Right lobe of liver (tissue), 4 donors: Measurements from ENCODE around the gene NCOA1.

Experiments
- POLR2A ChIP-seq: fragments of 450-650 bp; IDR thresholded peaks from one replicate; pipeline ENCODE4 v1.6.1; 2017; ENCODE audit warnings: antibody characterized with exemption, mild to moderate bottlenecking
- TF ChIP-seq, protein P1 (sequence below), 4 donors: fragments of 200-600 bp in 3 of 4; fragments of 450-650 bp in 1 of 4; IDR thresholded peaks; one replicate each; pipeline versions ENCODE4 v1.5.1 to v1.8.0; 2016 to 2022; ENCODE audit warnings: antibody characterized with exemption in 4 of 4, mild to moderate bottlenecking in 2 of 4
- donor health status: DM: no; HTN: no; CAD: no.
- donor health status: DM: no; HTN: no; CAD: no.
- donor health status: DM: no; HTN: yes; CAD: no.

DNA sequence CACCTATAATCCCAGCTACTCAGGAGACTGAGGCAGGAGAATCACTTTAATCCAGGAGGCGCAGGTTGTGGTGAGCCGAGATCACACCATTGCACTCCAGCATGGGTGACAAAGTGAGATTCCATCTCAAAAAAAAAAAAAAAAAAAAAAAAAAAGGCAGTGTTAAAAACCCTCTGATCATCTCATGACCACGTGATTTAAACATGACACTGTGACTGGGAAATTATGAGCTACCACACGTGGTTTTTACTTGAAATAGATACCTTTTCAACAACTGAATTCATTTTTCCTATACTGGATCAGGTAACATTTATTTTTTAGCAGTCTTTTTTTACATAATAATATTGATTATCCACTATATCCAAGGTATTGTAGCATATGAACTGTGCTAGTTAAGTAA is 199.5 kb downstream of the NCOA1 start:
- TF ChIP-seq, protein P1, sequence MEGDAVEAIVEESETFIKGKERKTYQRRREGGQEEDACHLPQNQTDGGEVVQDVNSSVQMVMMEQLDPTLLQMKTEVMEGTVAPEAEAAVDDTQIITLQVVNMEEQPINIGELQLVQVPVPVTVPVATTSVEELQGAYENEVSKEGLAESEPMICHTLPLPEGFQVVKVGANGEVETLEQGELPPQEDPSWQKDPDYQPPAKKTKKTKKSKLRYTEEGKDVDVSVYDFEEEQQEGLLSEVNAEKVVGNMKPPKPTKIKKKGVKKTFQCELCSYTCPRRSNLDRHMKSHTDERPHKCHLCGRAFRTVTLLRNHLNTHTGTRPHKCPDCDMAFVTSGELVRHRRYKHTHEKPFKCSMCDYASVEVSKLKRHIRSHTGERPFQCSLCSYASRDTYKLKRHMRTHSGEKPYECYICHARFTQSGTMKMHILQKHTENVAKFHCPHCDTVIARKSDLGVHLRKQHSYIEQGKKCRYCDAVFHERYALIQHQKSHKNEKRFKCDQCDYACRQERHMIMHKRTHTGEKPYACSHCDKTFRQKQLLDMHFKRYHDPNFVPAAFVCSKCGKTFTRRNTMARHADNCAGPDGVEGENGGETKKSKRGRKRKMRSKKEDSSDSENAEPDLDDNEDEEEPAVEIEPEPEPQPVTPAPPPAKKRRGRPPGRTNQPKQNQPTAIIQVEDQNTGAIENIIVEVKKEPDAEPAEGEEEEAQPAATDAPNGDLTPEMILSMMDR (IDR thresholded peaks at IDR 0.05): no peak
- no peak for TF ChIP-seq POLR2A
